ENCODE data around the gene USP43.

DNA sequence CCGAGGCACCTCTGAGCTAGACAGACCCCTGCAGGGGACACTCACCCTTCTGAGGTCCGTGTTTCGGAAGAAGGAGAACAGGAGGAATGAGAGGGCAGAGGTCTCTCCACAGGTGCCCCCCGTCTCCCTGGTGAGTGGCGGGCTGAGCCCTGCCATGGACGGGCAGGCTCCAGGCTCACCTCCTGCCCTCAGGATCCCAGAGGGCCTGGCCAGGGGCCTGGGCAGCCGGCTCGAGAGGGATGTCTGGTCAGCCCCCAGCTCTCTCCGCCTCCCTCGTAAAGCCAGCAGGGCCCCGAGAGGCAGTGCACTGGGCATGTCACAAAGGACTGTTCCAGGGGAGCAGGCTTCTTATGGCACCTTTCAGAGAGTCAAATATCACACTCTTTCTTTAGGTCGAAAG lies 83.2 kb downstream of the USP43 start:
- TF ChIP-seq, protein P1, sequence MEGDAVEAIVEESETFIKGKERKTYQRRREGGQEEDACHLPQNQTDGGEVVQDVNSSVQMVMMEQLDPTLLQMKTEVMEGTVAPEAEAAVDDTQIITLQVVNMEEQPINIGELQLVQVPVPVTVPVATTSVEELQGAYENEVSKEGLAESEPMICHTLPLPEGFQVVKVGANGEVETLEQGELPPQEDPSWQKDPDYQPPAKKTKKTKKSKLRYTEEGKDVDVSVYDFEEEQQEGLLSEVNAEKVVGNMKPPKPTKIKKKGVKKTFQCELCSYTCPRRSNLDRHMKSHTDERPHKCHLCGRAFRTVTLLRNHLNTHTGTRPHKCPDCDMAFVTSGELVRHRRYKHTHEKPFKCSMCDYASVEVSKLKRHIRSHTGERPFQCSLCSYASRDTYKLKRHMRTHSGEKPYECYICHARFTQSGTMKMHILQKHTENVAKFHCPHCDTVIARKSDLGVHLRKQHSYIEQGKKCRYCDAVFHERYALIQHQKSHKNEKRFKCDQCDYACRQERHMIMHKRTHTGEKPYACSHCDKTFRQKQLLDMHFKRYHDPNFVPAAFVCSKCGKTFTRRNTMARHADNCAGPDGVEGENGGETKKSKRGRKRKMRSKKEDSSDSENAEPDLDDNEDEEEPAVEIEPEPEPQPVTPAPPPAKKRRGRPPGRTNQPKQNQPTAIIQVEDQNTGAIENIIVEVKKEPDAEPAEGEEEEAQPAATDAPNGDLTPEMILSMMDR (conservative IDR thresholded peaks at IDR 0.05 in 1 of 2, IDR thresholded peaks at IDR 0.05 in 1 of 2; ENCODE audit: extremely low read depth in 1 of 2, insufficient read depth in 1 of 2, low read depth in 1 of 2, low read length in 2 of 2), result no peak
- no peak for TF ChIP-seq EZH2 (IDR thresholded peaks at IDR 0.05; ENCODE audit: borderline replicate concordance, low read length)
